H9 (cell line): ENCODE measurements around the gene BOD1. TPM values are rescaled to one million over a fixed set of nuclear protein-coding genes. Genes with fewer than 3 reads are reported as not detected.

Experiments used
- DNase-seq: peaks from one replicate; pipeline ENCODE4 v3.0.0-alpha.2; 2017
- H2AFZ ChIP-seq: one replicate; pipeline ENCODE4 v1.6.1; 2013; ENCODE audit warnings: mild to moderate bottlenecking, low read length, control low read depth, moderate library complexity
- H2AK5ac ChIP-seq: 2 replicates; pipeline ENCODE4 v1.6.1; 2013; ENCODE audit warnings: low read length, control low read depth, mixed read lengths; ENCODE audit not compliant: insufficient read length
- H2BK120ac ChIP-seq: one replicate; pipeline ENCODE4 v1.6.1; 2013; ENCODE audit warnings: low read depth, mild to moderate bottlenecking, low read length, control low read depth, inconsistent platforms; ENCODE audit not compliant: poor library complexity, severe bottlenecking
- H2BK12ac ChIP-seq: 2 replicates; pipeline ENCODE4 v1.6.1; 2013; ENCODE audit warnings: low read length, control low read depth, mixed read lengths, low read depth; ENCODE audit not compliant: insufficient read length
- H2BK15ac ChIP-seq: 2 replicates; pipeline ENCODE4 v1.6.1; 2013; ENCODE audit warnings: low read depth, low read length, control low read depth
- H2BK20ac ChIP-seq: one replicate; pipeline ENCODE4 v1.6.1; 2013; ENCODE audit warnings: low read depth, mild to moderate bottlenecking, low read length, control low read depth, inconsistent platforms; ENCODE audit not compliant: poor library complexity, severe bottlenecking
- H2BK5ac ChIP-seq: 2 replicates; pipeline ENCODE4 v1.6.1; 2013; ENCODE audit warnings: low read length, control low read depth, mixed read lengths; ENCODE audit not compliant: insufficient read length
- H3K14ac ChIP-seq: 2 replicates; pipeline ENCODE4 v1.6.1; 2013; ENCODE audit warnings: low read length, control low read depth; ENCODE audit not compliant: insufficient read depth
- H3K18ac ChIP-seq: 2 replicates; pipeline ENCODE4 v1.6.1; 2013; ENCODE audit warnings: low read depth, mild to moderate bottlenecking, mixed read lengths, low read length, control low read depth; ENCODE audit not compliant: insufficient read length
- H3K23ac ChIP-seq: 2 replicates; pipeline ENCODE4 v1.6.1; 2013; ENCODE audit warnings: low read length, control low read depth, mixed read lengths, low read depth; ENCODE audit not compliant: insufficient read length
- H3K23me2 ChIP-seq: 2 replicates; pipeline ENCODE4 v1.6.1; 2013; ENCODE audit warnings: low read depth, mild to moderate bottlenecking, mixed read lengths, low read length, control low read depth; ENCODE audit not compliant: insufficient read length, poor library complexity, severe bottlenecking
- H3K27ac ChIP-seq: 2 replicates; pipeline ENCODE4 v1.5.1; 2013; ENCODE audit warnings: low read length, control low read depth, mixed read lengths, low read depth; ENCODE audit not compliant: insufficient read length
- H3K27me3 ChIP-seq: 2 replicates; pipeline ENCODE4 v1.6.1; 2013; ENCODE audit warnings: low read length, control low read depth, inconsistent platforms; ENCODE audit not compliant: insufficient read depth
- H3K4ac ChIP-seq: 2 replicates; pipeline ENCODE4 v1.6.1; 2013; ENCODE audit warnings: low read depth, mild to moderate bottlenecking, control low read depth, inconsistent platforms, low read length, moderate library complexity
- H3K4me1 ChIP-seq: 2 replicates; pipeline ENCODE4 v1.6.1; 2013; ENCODE audit warnings: low read length, control low read depth, inconsistent platforms; ENCODE audit not compliant: insufficient read depth
- H3K4me2 ChIP-seq: 2 replicates; pipeline ENCODE4 v1.6.1; 2013; ENCODE audit warnings: low read length, control low read depth, mixed read lengths; ENCODE audit not compliant: insufficient read length, insufficient read depth
- H3K56ac ChIP-seq: 2 replicates; pipeline ENCODE4 v1.6.1; 2013; ENCODE audit warnings: low read depth, mild to moderate bottlenecking, mixed read lengths, low read length, control low read depth; ENCODE audit not compliant: insufficient read length
- H3K79me1 ChIP-seq: 2 replicates; pipeline ENCODE4 v1.6.1; 2013; ENCODE audit warnings: low read depth, mild to moderate bottlenecking, moderate library complexity, low read length, control low read depth, inconsistent platforms; ENCODE audit not compliant: insufficient read depth, poor library complexity, severe bottlenecking
- H3K79me2 ChIP-seq: 2 replicates; pipeline ENCODE4 v1.6.1; 2013; ENCODE audit warnings: low read length, control low read depth, inconsistent platforms; ENCODE audit not compliant: insufficient read depth
- H3K9ac ChIP-seq: 2 replicates; pipeline ENCODE4 v1.6.1; 2013; ENCODE audit warnings: low read length, control low read depth, mixed read lengths; ENCODE audit not compliant: insufficient read length; ENCODE audit errors: extremely low read depth
- H3K9me3 ChIP-seq: one replicate; pipeline ENCODE4 v1.6.1; 2013; ENCODE audit warnings: low read depth, low read length, inconsistent platforms; ENCODE audit not compliant: control insufficient read depth
- H3T11ph ChIP-seq: one replicate; pipeline ENCODE4 v1.6.1; 2013; ENCODE audit warnings: mild to moderate bottlenecking, low read length, control low read depth, inconsistent platforms
- H4K20me1 ChIP-seq: one replicate; pipeline ENCODE4 v1.6.1; 2013; ENCODE audit not compliant: control insufficient read depth, insufficient read length, insufficient read depth
- H4K5ac ChIP-seq: 2 replicates; pipeline ENCODE4 v1.6.1; 2013; ENCODE audit warnings: low read depth, mild to moderate bottlenecking, mixed read lengths, low read length, control low read depth; ENCODE audit not compliant: insufficient read length
- H4K8ac ChIP-seq: replicated peaks from 2 replicates; pipeline ENCODE4 v1.6.1; 2013; ENCODE audit warnings: low read length, control low read depth, mixed read lengths, low read depth; ENCODE audit not compliant: insufficient read length
- H4K91ac ChIP-seq: 2 replicates; pipeline ENCODE4 v1.6.1; 2013; ENCODE audit warnings: low read depth, mild to moderate bottlenecking, moderate library complexity, mixed read lengths, low read length, control low read depth; ENCODE audit not compliant: insufficient read length
- H3K27ac Mint-ChIP-seq, 3 experiments: 2 replicates in 2 of 3; 3 replicates in 1 of 3; pipeline ENCODE4 v1.8.0; 2020 to 2021; ENCODE audit warnings: mixed read lengths in 3 of 3, mild to moderate bottlenecking in 1 of 3, moderate library complexity in 1 of 3
- H3K27me3 Mint-ChIP-seq: 2 replicates; pipeline ENCODE4 v1.8.0; 2021; ENCODE audit warnings: low read depth, mild to moderate bottlenecking, moderate library complexity, mixed read lengths
- H3K36me3 Mint-ChIP-seq, 3 experiments: 2 replicates in 2 of 3; 3 replicates in 1 of 3; pipeline ENCODE4 v1.8.0; 2020 to 2021; ENCODE audit warnings: low read depth in 3 of 3, mixed read lengths in 3 of 3; ENCODE audit not compliant: insufficient read depth in 1 of 3
- H3K4me1 Mint-ChIP-seq, 2 experiments: 2 replicates each; pipeline ENCODE4 v1.8.0; 2020; ENCODE audit warnings: mixed read lengths in 2 of 2
- H3K4me3 Mint-ChIP-seq, 2 experiments: 2 replicates in 1 of 2; 3 replicates in 1 of 2; pipeline ENCODE4 v1.8.0; 2020 to 2021; ENCODE audit warnings: mild to moderate bottlenecking in 2 of 2, mixed read lengths in 2 of 2, moderate library complexity in 1 of 2
- H3K9me3 Mint-ChIP-seq, 2 experiments: 2 replicates in 1 of 2; 3 replicates in 1 of 2; pipeline ENCODE4 v1.8.0; 2020; ENCODE audit warnings: mild to moderate bottlenecking in 2 of 2, mixed read lengths in 2 of 2, moderate library complexity in 1 of 2
- CTCF ChIP-seq: fragments of 200-600 bp; sonication (generic); conservative IDR thresholded peaks from 3 replicates; pipeline ENCODE4 v1.8.0; 2021; ENCODE audit warnings: antibody characterized with exemption, mild to moderate bottlenecking
- WGBS: extraction: QIAGEN DNeasy Blood & Tissue Kit; methylation state at CpG from one replicate; pipeline ENCODE4 v1.1.7; 2013; ENCODE audit warnings: missing lambda C conversion rate, low lambda C conversion rate, mixed read lengths; ENCODE audit not compliant: insufficient read length; ENCODE audit errors: extremely low coverage; 5-methylcytosine and 5-hydroxymethylcytosine counted together
- total RNA-seq: library from RNA; stranded (reverse); gene quantifications from 2 replicates; pipeline ENCODE4 v1.2.1, GENCODE V29; 2021

The BOD1 gene
- total RNA-seq, 1 experiment from 2014 or later, result 121 TPM

DNA sequence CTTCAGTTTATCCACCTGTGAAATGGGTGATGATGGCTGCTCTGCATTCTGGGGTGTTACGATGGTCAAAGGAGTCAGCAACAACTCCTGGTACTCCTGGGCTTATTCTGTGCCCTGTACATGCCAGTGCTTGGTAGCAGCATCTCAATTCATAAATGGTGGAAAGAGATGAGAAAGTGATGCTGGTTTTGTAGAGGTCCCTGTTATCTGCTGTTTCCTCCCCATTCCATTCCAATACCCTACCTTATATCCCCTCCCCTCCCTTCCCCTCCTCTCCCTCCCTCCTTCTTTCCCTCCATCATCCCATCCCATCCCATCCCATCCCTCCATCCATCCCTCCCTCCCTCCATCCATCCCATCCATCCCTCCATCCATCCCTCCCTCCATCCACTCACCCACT, 19.1 kb downstream of the BOD1 start:
- H3K4me1 Mint-ChIP-seq, result peaks cover 0 to 2% of the 10 kb centered on the region in 2 experiments; a peak in 1 of 4 replicates
- H3K27ac Mint-ChIP-seq, result no peak overlapping the region
- no peak overlapping the region for H4K8ac ChIP-seq
- H4K91ac ChIP-seq, result no peak overlapping the region
- no peak overlapping the region for H3K4me3 Mint-ChIP-seq
- H2AK5ac ChIP-seq, result no peak overlapping the region
- H3K14ac ChIP-seq, result no peak overlapping the region
- H2BK12ac ChIP-seq, result no peak overlapping the region
- WGBS, result no CpG with 5 or more reads among the region's 1 CpG
- H3K9ac ChIP-seq, result no peak overlapping the region
- H2AFZ ChIP-seq, result no peak overlapping the region
- no peak overlapping the region for H4K5ac ChIP-seq
- H3K27ac ChIP-seq, result no peak overlapping the region
- H3K79me2 ChIP-seq, result no peaks in the 10 kb centered on the region
- H3K4me1 ChIP-seq, result no peaks in the 10 kb centered on the region
- H3K23ac ChIP-seq, result no peak overlapping the region
- H3K23me2 ChIP-seq, result no peaks in the 10 kb centered on the region
- no peak overlapping the region for H3T11ph ChIP-seq
- no peak overlapping the region for H3K56ac ChIP-seq
- no peaks in the 10 kb centered on the region for H4K20me1 ChIP-seq
- H3K4ac ChIP-seq, result no peak overlapping the region
- peaks cover 21 to 37% (median 28%) of the 10 kb centered on the region in 3 experiments for H3K36me3 Mint-ChIP-seq
- no peak overlapping the region for H2BK120ac ChIP-seq
- H3K9me3 Mint-ChIP-seq, result peaks cover 19 to 20% of the 10 kb centered on the region in 2 experiments
- H2BK5ac ChIP-seq, result no peak overlapping the region
- no peaks in the 10 kb centered on the region for H3K79me1 ChIP-seq
- no peak for DNase-seq
- no peaks in the 10 kb centered on the region for H3K27me3 ChIP-seq
- H2BK20ac ChIP-seq, result no peak overlapping the region
- no peak overlapping the region for H2BK15ac ChIP-seq
- peaks cover 17% of the 10 kb centered on the region for H3K9me3 ChIP-seq
- no peak overlapping the region for H3K18ac ChIP-seq
- peaks cover 2% of the 10 kb centered on the region; the same call in 1 of the 2 replicates for H3K27me3 Mint-ChIP-seq
- no peak overlapping the region for H3K4me2 ChIP-seq
- no peak for TF ChIP-seq CTCF
